ENCODE measurements around the gene ZNF732. TPM values are rescaled to one million over a fixed set of nuclear protein-coding genes. Genes with fewer than 3 reads are reported as not detected.

ZNF732 gene
- total RNA-seq, 4 donors from 2014 or later = 1.4 to 2.3 (median 1.7) TPM

GRCh38 chr4:302381-302780, 2.9 kb downstream of the ZNF732 start:
- no peak for TF ChIP-seq POLR2A (IDR thresholded peaks at IDR 0.05)
- TF ChIP-seq, protein P1, sequence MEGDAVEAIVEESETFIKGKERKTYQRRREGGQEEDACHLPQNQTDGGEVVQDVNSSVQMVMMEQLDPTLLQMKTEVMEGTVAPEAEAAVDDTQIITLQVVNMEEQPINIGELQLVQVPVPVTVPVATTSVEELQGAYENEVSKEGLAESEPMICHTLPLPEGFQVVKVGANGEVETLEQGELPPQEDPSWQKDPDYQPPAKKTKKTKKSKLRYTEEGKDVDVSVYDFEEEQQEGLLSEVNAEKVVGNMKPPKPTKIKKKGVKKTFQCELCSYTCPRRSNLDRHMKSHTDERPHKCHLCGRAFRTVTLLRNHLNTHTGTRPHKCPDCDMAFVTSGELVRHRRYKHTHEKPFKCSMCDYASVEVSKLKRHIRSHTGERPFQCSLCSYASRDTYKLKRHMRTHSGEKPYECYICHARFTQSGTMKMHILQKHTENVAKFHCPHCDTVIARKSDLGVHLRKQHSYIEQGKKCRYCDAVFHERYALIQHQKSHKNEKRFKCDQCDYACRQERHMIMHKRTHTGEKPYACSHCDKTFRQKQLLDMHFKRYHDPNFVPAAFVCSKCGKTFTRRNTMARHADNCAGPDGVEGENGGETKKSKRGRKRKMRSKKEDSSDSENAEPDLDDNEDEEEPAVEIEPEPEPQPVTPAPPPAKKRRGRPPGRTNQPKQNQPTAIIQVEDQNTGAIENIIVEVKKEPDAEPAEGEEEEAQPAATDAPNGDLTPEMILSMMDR (IDR thresholded peaks at IDR 0.05) = no peak
- peaks cover 0 to 31% (median 0%) of the 10 kb centered on the region in 3 donors for H3K9me3 ChIP-seq
- H3K4me3 ChIP-seq = no peak overlapping the region
- WGBS, 2 donors = 84 to 98% methylated on average over 4 of the region's 4 CpGs
- no peaks in the 10 kb centered on the region for H3K36me3 ChIP-seq
- DNase-seq = no peak
- intact Hi-C loops (cut with DNase I) = no loop called here
- no peak overlapping the region for H3K27ac ChIP-seq
- peaks cover 0 to 14% (median 0%) of the 10 kb centered on the region in 3 donors for H3K4me1 ChIP-seq
- H3K27me3 ChIP-seq = peaks cover 0 to 7% (median 0%) of the 10 kb centered on the region in 4 donors

DNA sequence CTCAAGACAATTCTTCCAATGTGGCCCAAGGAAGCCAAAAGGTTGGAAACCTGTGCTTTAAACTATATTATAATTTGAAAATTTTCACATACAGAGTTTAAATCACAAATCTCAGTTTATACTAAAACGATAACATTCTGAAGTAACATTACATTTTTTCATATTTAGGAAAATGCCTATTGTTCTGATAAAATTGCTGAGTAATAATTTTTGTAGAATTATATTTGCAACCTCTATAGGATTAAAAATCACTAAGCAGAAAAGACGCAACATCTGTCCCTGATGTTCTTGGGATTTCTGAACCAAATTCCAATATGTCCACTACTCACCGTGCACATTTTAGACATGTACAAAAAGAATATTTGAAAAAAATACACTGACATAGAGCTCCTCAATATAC, 10.5 kb downstream of the ZNF732 start:
- TF ChIP-seq, protein P1 (IDR thresholded peaks at IDR 0.05) = no peak
- TF ChIP-seq POLR2A (IDR thresholded peaks at IDR 0.05) = no peak
- H3K4me1 ChIP-seq = no peaks in the 10 kb centered on the region
- no peak for DNase-seq
- H3K9me3 ChIP-seq = peaks cover 0 to 63% (median 13%) of the 10 kb centered on the region in 3 donors
- no peak overlapping the region for H3K27ac ChIP-seq
- peaks cover 0 to 11% (median 0%) of the 10 kb centered on the region in 3 donors for H3K36me3 ChIP-seq
- intact Hi-C loops (cut with DNase I) = no loop called here
- 92 to 93% methylated on average over 3 of the region's 3 CpGs for WGBS, 2 donors
- H3K27me3 ChIP-seq = no peaks in the 10 kb centered on the region
- H3K4me3 ChIP-seq = no peak overlapping the region

- TF ChIP-seq, protein P1 (IDR thresholded peaks at IDR 0.05) = no peak
- no peak for TF ChIP-seq POLR2A (IDR thresholded peaks at IDR 0.05)
- Histone ChIP-seq H3K27me3 (no peaks in the 10 kb centered on the region), H3K27ac (no peak overlapping the region), H3K4me3 (no peak overlapping the region), H3K9me3 (peaks cover 0 to 78% (median 33%) of the 10 kb centered on the region in 3 donors), H3K4me1 (no peaks in the 10 kb centered on the region), H3K36me3 (peaks cover 0 to 10% (median 0%) of the 10 kb centered on the region in 3 donors)
- intact Hi-C loops (cut with DNase I) = no loop called here
- no peak for DNase-seq
- WGBS, 2 donors = 69 to 83% methylated on average over 2 of the region's 2 CpGs
Measured at GRCh38 chr4:288891-289290, 16.4 kb downstream of the ZNF732 start.

DNA sequence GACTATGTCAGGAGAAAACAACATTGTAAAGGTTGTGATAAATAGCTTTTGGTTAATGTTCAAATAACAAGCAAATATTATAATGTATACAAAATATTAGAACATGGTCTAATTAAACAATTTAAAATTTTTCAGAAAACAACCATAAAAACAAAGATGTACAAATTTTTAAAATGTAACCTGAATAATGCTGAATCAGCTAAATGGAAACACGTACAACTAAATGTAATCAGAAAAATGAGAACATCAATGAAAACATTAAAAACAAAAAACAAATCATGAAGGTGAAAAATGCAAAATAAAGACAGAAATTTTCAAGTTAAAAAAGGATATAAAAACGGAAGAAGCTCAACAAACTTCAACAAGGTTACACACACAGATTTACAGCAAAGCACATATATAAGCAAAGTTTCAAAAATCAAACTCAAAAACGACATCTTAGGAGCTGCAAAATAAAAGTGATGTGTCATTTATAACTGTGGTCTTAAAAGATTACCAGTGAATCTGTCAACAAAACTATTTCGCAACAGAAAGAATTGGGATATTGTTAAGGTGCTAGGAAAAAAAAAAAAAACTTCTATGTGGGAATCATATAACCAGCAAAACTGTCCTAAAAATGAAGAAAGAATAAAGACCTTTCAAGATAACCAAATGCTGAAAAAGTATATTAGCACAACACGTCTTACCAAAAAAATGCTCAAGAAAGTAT, 31.8 kb downstream of the ZNF732 start:
- H3K9me3 ChIP-seq = peaks cover 0 to 96% (median 75%) of the 10 kb centered on the region in 3 donors

More for the DNA sequence above, 31.8 kb downstream of the ZNF732 start:
- no peaks in the 10 kb centered on the region for H3K27me3 ChIP-seq
- TF ChIP-seq, protein P1 (IDR thresholded peaks at IDR 0.05) = no peak
- TF ChIP-seq POLR2A (IDR thresholded peaks at IDR 0.05) = no peak
- no peaks in the 10 kb centered on the region for H3K4me1 ChIP-seq
- peaks cover 0 to 11% (median 0%) of the 10 kb centered on the region in 3 donors for H3K36me3 ChIP-seq
- no peak for DNase-seq
- WGBS, 2 donors = 86 to 92% methylated on average over 5 of the region's 5 CpGs
- no peak overlapping the region for H3K27ac ChIP-seq
- intact Hi-C loops (cut with DNase I) = no loop called here
- H3K4me3 ChIP-seq = no peak overlapping the region

Data from esophagus squamous epithelium (tissue), 5 donors.